Body of pancreas (tissue), 4 donors: ENCODE measurements around the gene EEPD1. TPM values are rescaled to one million over a fixed set of nuclear protein-coding genes. Genes with fewer than 3 reads are reported as not detected.
A peak's percentile ranks its signal among the peaks of the same experiment; 100 is the strongest.

Experiments
- ATAC-seq: fragments of 150-250 bp; one replicate; pipeline ENCODE4 v1.9.1; 2016
- DNase-seq, 4 donors: peaks; one replicate each; pipeline ENCODE4 v3.0.0-alpha.2; 2019
- H3K27ac ChIP-seq, 4 donors: fragments of 200-600 bp; sonication (generic); 1 replicate in 3 of 4; 2 replicates in 1 of 4; pipeline versions ENCODE4 v1.5.1 to v1.6.1; 2016 to 2019; ENCODE audit warnings: mild to moderate bottlenecking in 1 of 4, mixed read lengths in 1 of 4, moderate library complexity in 1 of 4
- H3K27me3 ChIP-seq, 2 donors: fragments of 200-600 bp; sonication (generic); one replicate each; pipeline ENCODE4 v1.6.0; 2016; ENCODE audit warnings: mild to moderate bottlenecking in 1 of 2
- H3K36me3 ChIP-seq, 2 donors: fragments of 200-600 bp; sonication (generic); replicated peaks in 1 of 2; 2 replicates each; pipeline ENCODE4 v1.5.1; 2016; ENCODE audit warnings: low read depth in 2 of 2; ENCODE audit not compliant: insufficient read depth in 1 of 2
- H3K4me1 ChIP-seq: fragments of 200-600 bp; sonication (generic); one replicate; pipeline ENCODE4 v1.6.0; 2016
- H3K4me3 ChIP-seq, 2 donors: fragments of 200-600 bp; sonication (generic); 1 replicate in 1 of 2; 2 replicates in 1 of 2; pipeline ENCODE4 v1.5.1; 2016 to 2019
- H3K9me3 ChIP-seq, 3 donors: fragments of 200-600 bp; sonication (generic); 1 replicate in 2 of 3; 2 replicates in 1 of 3; pipeline ENCODE4 v1.5.1; 2016
- POLR2A ChIP-seq, 3 donors: fragments of 450-650 bp; IDR thresholded peaks; one replicate each; pipeline ENCODE4 v1.6.1; 2016; ENCODE audit warnings: antibody characterized with exemption in 3 of 3, mild to moderate bottlenecking in 2 of 3
- WGBS, 2 donors: methylation state at CpG; one replicate each; pipeline ENCODE4 v1.1.5; 2017; 5-methylcytosine and 5-hydroxymethylcytosine counted together
- intact Hi-C: fragments of 100-400 bp; cut with DNase I; formaldehyde crosslinking; loops from one replicate; pipeline ENCODE4 v1.15.1; 2023
- total RNA-seq, 2 donors: library from RNA; depleted of rRNA; stranded (reverse); fragments of >200 nt; gene quantifications; one replicate each; pipeline ENCODE4 v1.1.0, GENCODE V29; 2016
- TF ChIP-seq, protein P1 (sequence below), 7 experiments: fragments of 450-650 bp in 4 of 7; fragments of 200-600 bp in 3 of 7; sonication (generic) in 3 of 7; IDR thresholded peaks; one replicate each; pipeline ENCODE4 v1.5.1; 2016 to 2019; ENCODE audit warnings: antibody characterized with exemption in 7 of 7

The EEPD1 gene
- total RNA-seq, 2 donors from 2014 or later = 13.5 to 24.1 TPM

DNA sequence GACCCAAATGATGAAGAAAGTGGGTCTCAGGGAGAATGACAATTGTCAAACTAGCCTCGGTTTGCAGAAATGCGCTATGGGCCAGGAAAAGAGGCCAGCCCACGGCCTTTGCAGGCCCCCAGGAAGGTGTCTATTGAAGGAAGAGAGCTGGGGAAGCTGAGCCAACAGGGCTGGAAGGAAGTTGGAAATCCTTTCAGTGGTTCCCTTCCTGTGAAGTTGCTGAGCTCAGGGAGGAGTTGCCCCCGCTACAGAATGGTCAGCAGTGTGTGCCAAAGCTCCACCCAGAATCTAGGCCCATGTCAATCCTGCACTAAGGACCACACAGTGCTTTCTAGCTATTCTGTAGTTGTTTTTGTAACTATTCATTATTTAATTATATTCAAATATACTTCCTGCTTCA, 145.1 kb downstream of the EEPD1 start:
- intact Hi-C loops = no loop called here
- 80 to 91% methylated on average over 4 of the region's 4 CpGs for WGBS, 2 donors
- ATAC-seq (no peak), DNase-seq (no peak)
- no peak overlapping the region for H3K27ac ChIP-seq
- no peak overlapping the region for H3K4me3 ChIP-seq
- no peaks in the 10 kb centered on the region for H3K9me3 ChIP-seq
- peaks cover 0 to 6% of the 10 kb centered on the region in 2 donors for H3K36me3 ChIP-seq
- H3K27me3 ChIP-seq = no peaks in the 10 kb centered on the region
- no peak for TF ChIP-seq POLR2A (IDR thresholded peaks at IDR 0.05)
- TF ChIP-seq, protein P1, sequence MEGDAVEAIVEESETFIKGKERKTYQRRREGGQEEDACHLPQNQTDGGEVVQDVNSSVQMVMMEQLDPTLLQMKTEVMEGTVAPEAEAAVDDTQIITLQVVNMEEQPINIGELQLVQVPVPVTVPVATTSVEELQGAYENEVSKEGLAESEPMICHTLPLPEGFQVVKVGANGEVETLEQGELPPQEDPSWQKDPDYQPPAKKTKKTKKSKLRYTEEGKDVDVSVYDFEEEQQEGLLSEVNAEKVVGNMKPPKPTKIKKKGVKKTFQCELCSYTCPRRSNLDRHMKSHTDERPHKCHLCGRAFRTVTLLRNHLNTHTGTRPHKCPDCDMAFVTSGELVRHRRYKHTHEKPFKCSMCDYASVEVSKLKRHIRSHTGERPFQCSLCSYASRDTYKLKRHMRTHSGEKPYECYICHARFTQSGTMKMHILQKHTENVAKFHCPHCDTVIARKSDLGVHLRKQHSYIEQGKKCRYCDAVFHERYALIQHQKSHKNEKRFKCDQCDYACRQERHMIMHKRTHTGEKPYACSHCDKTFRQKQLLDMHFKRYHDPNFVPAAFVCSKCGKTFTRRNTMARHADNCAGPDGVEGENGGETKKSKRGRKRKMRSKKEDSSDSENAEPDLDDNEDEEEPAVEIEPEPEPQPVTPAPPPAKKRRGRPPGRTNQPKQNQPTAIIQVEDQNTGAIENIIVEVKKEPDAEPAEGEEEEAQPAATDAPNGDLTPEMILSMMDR (IDR thresholded peaks at IDR 0.05) = no peak
- peaks cover 15% of the 10 kb centered on the region for H3K4me1 ChIP-seq

DNA sequence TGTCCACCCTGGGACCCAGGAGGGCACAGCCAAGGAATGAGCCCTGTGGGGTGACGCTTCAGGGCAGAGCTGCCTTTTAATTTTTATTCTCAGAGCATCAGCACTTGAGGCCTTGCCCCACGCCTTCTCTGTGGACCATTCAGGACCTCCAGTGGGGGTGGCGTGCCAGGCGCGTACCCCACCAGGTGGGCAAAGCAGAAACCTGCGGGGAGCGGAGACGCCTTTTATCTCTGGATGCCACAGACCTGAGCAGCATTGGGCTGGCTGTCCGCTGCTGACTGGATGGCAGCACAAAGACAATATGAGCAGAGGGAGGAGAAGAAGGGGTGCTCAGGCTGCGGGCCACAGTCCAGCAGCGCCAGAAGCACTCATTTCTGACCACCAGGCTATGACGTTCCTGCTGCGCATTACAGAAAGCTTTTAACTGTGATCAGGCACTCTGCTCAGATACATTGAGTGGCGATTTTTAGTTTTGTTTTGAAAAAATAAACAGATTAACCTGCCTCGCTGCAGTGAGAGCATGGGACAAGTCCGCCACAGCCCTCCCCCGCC, 146.2 kb downstream of the EEPD1 start:
- DNase-seq = no peak

DNA sequence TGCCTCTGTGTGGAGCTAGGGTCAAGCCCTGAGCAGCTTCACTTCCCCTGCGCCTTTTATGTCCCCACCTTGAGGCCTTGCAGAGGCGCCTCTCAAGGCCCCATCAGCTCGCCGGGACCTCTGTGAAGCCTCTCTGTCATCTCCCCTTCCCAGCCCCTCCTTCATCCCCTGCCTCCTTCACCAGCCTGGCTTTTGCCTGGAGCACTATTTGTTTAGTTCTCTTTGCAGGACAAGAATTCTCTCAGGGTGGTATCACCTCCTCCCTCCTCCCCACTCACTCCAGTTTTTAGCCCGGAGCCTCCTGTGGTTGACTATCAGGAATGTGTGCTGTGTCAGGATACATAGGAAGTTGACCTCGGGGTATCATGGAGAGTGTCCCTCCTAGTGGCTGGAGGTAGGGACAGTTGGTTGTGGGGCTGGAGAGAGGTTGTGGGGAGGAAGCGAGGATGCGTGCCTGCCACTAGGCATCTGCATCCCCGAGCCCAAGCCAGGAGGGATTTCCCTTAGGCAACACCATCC, 146.8 kb downstream of the EEPD1 start:
- H3K27ac ChIP-seq = no peak overlapping the region
- intact Hi-C loops = no loop called here
- peaks cover 31% of the 10 kb centered on the region for H3K4me1 ChIP-seq
- H3K36me3 ChIP-seq = peaks cover 0 to 6% of the 10 kb centered on the region in 2 donors
- H3K27me3 ChIP-seq = no peaks in the 10 kb centered on the region
- no peak overlapping the region for H3K4me3 ChIP-seq
- no peaks in the 10 kb centered on the region for H3K9me3 ChIP-seq
- DNase-seq (no peak), ATAC-seq (no peak)
- TF ChIP-seq, protein P1 (IDR thresholded peaks at IDR 0.05) = no peak
- TF ChIP-seq POLR2A (IDR thresholded peaks at IDR 0.05) = no peak
- 77 to 82% methylated on average over 9 of the region's 9 CpGs for WGBS, 2 donors

More for the DNA sequence above, 146.2 kb downstream of the EEPD1 start:
- ATAC-seq = no peak
- TF ChIP-seq, protein P1 (IDR thresholded peaks at IDR 0.05) = no peak
- TF ChIP-seq POLR2A (IDR thresholded peaks at IDR 0.05) = no peak
- H3K27me3 ChIP-seq = no peaks in the 10 kb centered on the region
- no peak overlapping the region for H3K4me3 ChIP-seq
- peaks cover 27% of the 10 kb centered on the region for H3K4me1 ChIP-seq
- H3K36me3 ChIP-seq = peaks cover 0 to 6% of the 10 kb centered on the region in 2 donors
- 93 to 95% methylated on average over 16 to 17 of the region's 17 CpGs for WGBS, 2 donors
- H3K27ac ChIP-seq = no peak overlapping the region
- H3K9me3 ChIP-seq = no peaks in the 10 kb centered on the region
- intact Hi-C loops = no loop called here

DNA sequence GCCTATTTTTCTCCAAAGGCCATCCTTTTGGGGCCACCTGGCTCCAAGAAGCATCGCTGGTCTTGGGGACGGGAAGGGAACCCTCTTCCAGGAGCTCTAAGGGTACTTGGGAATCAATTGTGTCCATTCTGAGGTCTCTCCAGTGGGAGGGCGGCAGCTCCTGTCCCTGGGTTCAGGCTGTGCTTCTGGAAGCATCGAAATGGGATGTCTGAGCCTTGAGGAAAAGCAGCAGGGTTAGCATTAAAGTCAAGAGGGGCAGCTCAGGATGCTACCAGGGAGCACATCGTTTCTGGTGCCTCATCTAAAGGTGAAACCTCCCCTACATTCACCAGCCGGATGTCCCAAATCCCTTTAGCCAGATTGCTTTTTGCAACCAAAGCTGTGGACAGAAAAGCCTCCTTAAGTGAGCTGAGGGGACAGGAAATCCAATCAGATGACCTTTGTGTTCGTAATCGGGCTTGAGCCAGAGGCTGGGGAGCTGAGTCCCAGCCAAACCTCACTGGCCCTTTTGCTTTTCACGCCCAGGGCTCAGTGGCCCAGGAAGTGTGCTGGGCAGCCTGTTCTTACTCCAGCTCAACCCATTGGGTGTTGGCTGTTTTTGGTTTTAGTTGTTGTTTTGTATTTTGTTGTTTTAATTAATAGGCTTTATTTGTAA, 147.8 kb downstream of the EEPD1 start:
- Histone ChIP-seq H3K4me3 (no peak overlapping the region), H3K9me3 (no peaks in the 10 kb centered on the region), H3K27me3 (no peaks in the 10 kb centered on the region), H3K36me3 (peaks cover 0 to 6% of the 10 kb centered on the region in 2 donors), H3K4me1 (peaks cover 31% of the 10 kb centered on the region), H3K27ac (peak overlapping the region in 1 of 4 donors; percentile 19)
- ATAC-seq (no peak), DNase-seq (no peak)
- intact Hi-C loops = no loop called here
- 58 to 66% methylated on average over 8 to 9 of the region's 9 CpGs for WGBS, 2 donors
- TF ChIP-seq POLR2A (IDR thresholded peaks at IDR 0.05) = no peak
- TF ChIP-seq, protein P1 (IDR thresholded peaks at IDR 0.05) = no peak
